ENCODE measurements around the gene AGO3.
"Not testable (repeated sequence)": the region's sequence is repeated elsewhere in the genome, so short reads cannot be mapped to it uniquely, and the experiment has no call there.

AGO3 gene

DNA sequence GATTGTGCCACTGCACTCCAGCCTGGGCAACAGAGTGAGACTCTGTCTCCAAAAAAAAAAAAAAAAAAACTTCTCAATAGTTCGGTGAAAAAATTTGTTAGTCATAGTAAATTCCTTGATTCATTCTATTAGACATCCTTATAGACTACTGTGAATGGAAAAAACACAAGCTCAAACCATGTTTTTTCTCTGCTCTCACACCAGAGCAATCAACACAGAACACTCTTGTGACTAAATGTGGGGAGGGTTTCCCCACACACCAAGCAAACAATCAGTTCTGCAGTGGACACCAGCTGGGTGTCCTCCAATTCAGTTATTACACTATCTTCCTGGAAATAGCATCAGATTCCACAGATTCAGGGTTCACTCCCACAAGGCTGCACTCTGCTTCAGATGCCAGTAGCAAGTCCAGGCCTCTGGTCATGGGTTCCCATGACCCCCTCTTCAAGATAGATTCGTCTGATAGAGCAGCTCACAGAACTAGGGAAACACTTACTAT, 83.9 kb downstream of the AGO3 start:
- no peak for DNase-seq

DNA sequence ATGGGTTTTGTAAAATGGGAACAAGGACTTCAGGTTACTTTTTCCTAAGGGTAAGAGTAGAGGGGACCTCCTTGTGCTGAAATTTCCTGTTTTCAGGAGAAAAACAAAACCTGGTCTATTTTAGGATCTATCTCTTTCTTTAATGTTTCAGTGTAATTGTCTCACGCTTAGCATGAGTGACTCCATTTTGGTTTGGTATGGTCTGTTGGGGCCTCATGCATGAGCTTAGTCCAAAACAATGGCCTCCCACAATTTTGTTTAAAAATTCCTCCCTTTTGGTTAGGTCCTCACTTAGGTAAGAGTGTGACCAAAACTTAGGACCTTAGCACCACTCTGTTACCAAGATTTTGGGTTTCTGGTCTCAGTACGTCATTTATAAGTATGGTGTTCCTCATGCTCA, 85.8 kb downstream of the AGO3 start:
- no peak for DNase-seq

DNA sequence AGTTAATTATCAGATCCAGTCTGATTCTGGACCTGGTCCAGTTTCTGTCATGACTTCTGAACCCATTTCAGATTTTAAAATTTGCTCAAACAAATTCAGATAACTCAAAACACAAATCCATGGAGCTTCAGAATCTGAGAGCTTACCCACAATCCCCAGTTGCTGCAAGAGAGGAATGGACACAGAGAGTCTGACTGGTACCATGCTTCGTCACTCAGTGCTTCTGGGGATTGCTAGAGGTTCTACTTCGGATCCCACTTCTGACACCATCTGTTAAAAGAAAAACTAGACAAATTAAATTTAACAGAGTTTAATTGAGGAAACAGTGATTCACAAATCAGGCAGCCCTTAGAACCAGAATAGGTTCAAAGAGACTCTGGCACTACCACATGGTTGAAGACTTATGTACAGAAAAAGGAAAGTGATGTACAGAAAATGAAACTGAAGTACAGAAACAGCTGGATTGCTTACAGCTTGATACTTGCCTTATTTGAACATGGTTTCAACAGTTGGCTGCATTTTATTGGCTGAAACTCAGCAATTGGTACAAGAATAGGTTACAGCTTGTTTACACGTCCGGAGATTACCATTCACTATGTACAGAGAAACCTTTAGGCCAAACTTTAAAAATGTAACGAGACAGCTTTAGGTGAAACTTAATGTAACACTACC, 92.3 kb downstream of the AGO3 start:
- no peak for DNase-seq

DNA sequence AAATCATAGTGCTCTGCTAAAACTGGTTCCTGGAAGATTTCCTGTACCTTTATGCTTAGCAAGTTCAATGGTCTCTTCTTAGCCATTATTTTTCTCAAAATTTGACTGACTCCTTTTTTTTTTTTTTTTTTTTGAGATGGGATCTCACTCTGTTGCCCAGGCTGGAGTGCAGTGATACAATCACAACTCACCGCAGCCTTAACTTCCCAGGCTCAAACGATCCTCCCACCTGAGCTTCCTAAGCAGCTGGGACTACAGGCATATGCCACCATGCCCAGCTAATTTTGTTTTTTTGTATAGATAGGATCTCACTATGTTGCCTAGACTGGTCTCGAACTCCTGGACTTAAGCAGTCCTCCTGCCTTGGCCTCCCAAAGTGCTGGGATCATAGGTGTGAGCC, 93.1 kb downstream of the AGO3 start:
- DNase-seq = not testable (repeated sequence)

DNA sequence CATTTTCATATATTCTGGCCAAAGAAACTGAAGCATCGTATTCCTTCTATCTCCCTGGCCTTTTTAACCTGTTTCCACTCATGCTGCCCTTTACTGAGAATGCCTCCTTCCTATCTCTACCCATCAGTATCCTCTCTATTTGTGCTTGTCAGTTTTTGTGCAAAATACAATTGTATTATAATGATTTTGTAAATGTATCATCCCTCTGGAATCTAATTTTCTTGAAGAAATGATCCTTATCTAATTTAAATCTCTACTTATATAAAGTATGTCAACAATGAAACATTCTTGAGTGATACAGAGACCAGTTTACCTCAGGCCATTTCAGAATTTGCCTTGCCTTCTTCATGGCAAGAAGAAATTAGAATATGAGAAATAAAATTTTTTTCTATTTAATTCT, 93.9 kb downstream of the AGO3 start:
- no peak for DNase-seq

DNA sequence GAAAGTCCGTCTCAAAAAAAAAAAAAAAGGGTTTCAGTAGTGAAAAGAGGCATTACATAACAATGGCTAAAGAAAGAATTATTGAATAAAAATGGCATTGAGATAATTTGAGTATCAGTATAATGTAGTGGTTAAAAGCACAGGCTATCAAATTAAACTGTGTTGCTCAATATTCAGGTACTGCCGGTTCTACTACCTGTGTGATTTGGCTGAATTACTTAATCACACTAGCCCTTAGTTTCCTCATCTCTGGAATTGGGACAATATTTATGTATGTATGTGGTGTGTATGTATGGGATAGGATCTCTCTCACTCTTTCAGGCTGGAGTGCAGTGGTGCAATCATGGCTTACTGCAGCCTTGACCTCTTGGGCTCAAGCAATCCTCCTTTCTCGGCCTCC, 96.9 kb downstream of the AGO3 start:
- DNase-seq = no peak

DNA sequence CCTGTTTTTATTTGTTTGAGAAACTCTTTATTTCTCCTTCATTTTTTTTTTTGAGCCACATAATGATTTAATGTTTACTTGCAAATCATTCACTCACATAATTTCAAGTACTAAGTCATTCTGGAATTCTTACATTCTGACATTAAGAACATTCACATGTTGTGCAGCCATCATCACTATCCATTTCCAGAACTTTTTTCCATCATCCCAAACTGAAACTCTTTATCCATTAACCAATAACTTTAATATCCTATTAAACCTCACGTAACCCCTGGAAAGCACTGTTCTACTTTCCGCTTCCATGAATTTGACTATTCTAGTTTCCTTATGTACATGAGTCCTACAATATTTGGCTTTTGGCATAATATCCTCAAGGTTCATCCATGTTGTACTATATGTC, 100.5 kb downstream of the AGO3 start:
- DNase-seq = no peak

DNA sequence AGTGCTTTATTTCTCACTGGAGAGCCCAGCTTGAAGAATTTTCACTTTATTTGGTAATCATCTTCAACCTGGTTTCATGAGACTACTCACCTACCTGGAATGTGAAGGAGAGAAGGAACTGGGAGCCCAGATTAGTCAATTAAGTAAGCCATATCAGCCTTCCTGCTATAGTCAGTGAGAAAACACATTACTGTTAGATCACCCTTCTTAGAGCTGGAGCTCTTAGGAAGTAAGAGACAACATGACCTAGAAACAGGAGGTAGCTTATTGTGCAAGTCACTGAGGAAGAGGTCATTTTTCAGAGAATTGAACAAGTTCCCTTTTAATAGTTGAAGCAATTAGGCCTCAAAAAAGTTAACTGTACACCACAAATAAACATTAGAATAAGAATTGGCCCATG, 103.8 kb downstream of the AGO3 start:
- peak; percentile 70 for DNase-seq

DNA sequence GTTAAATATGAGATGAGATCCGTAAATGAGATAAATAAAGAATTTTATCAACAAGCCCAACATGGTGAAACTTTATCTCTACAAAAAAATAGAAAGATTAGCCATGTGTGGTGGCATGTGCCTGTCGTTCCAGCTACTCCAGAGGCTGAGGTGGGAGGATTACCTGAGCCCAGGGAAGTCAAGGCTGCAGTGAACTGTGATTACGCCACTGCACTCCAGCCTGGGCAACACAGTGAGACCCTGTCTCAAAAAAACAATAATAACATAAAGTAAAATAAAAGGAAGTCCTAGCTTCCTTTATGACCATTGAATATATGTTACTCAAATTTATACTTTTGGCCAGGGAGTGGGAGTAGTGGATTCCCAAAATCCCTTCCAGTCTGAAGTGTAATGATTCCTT, 104.2 kb downstream of the AGO3 start:
- DNase-seq = no peak

DNA sequence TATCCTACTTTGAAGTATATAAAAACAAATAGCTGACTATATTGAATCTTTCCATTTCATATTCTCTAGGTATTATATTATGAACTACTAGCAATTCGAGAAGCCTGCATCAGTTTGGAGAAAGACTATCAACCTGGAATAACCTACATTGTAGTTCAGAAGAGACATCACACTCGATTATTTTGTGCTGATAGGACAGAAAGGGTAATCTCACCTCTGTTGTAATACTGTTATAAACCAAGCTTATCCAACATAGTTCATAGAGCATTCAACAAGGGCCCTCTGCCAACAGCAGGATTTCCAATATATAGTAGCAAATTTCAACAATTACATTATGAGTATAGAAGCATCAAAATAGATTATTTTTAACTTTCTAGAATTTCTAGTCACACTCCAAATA, 109.3 kb downstream of the AGO3 start:
- no peak for DNase-seq

DNA sequence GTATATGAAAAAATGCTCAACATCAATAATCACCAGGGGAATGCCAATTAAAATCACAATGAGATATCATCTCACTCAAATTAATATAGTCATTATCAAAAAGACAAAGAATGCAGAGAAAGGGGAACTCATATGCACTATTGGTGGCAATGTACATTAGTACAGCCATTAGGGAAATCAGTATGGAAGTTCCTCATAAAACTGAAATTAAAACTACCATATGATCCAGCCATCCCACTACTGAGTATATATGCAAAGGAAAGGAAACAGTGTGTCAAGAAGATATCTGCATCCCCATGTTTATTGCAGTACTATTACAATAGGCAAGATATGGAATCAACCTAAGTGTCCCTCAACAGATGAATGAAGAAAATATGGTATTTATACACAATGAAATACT, 120.9 kb downstream of the AGO3 start:
- DNase-seq = no peak

DNA sequence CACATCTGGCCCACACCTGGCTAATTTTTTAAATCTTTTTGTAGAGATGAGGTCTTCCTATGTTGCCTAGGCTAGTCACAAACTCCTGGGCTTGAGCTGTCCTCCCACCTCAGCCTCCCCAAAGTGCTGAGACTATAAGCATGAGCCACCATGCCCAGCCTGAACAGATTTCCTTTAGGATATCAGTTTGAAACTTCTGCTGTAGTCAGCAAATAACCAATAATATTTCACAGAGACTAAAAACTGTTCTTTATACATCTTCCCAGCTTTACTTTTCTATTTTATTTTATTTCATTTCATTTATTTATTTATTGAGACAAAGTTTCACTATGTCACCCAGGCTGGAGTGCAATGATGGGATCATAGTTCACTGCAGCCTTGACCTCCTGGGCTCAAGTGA, 123.1 kb downstream of the AGO3 start:
- no peak for DNase-seq

DNA sequence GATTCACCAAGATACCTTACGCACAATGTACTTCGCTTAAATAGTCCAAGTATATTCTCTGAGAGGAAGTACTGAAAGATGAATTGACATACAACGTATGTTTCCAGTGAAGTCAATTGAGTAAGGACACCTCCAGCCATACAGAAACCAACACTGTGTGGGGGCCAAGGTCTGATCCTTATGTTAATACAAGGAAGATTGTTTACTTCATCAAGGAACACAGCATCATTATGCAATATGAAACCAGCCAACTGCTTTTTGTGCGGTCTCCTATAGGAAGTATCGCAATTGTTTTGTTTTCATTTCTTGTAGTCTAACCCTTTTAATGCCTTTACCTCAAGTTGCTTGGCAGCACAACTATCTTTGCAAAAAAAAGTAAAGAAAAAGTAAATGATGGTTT, 124.8 kb downstream of the AGO3 start:
- DNase-seq = no peak

DNA sequence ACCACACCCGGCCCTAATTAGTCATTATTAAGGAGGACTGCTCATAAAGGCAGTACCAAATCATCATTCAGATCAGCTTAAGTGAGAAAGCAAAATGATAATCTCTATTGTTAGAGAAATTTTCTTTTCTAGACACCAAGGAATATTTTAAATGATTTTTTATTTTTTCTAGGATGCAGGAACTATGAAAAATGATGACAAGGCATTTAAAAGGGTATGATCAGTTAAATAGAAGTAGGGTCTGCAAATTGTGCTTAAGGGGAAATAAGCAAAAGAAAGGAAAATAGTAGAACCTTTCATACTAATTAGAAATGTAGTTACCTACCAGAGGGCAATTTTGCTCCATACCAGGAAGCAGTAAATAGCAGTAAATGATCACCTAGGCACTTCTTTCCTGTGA, 131.4 kb downstream of the AGO3 start:
- DNase-seq = no peak

DNA sequence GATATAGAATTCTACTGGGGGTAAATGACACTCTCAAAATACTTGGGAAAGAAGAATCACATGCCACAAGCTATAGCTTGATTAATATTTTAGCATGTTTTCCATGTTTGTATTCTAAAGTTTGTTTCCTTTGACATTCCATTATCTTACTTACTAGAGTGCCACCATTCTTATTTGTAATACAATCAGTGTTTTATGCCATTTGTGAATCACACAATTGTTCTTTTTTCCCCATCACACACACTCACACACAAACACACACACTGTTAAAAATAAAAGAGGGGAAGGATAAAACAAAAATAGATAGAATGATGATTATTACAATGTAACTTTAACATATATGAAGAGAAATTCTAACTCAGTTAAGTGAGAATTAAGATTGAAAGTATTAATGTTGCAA, 137.0 kb downstream of the AGO3 start:
- DNase-seq = no peak

DNA sequence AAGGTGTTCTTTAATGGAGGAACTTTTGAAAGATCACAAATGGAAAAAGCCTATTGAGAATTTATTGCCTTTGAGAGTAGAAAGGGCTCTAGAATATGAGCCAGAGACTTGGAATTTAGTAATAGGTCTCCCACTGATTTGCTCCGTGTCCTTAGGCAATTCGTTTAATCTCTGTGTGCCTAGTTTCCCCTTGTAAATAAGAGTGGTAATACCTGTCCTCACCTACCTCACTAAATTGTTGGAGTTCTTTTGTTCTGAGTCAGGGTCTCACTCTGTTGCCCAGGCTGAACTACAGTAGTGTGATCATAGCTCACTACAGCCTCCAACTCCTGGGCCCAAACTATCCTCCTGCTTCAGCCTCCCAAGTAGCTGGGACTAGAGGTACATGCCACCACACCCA, 138.0 kb downstream of the AGO3 start:
- no peak for DNase-seq

DNA sequence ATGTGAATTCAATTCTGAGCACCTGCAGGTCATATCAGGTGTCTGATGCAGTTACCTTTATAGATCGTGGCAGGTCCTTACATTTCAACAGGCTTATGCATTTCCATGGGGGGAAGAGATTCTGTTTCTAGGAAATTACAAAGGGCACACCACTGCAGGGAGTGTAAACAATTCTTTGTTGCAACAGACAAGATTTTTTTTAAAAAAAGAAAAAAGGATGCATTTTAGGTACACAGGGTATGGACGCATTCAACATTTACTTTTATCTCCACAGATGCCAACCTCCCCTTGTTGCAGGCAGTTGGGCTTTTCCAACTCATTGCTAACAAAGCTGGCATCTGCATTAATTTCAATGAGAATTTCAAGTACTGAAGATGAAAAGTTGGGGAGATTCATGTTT, 139.4 kb downstream of the AGO3 start:
- DNase-seq = no peak

DNA sequence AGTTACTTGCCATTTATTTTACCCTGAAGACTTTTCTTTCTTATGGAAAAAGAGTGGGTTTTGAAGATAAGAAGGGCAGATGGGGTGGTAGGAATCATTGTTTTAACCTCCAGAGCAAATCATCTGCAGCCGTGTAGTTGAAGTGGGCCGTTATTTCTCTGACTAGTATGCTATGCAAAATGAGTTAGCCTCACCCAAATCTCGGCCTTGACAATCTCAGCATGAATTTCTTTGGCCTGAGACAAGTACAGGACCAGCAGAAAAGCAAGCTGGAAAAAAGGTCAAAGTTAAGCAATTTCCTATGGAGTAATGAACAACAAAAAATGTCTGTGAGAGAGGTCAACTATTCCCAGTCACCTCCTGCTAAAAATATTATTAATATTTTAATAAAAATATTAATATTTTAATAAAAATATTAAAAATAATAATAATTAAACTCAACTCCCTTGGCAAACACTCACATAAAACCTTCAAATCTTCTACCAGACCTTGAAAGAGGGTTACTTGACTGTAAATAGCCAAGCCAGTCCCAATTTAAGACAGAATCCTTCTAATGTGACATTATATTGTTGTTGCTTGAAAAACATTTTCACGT, 146.2 kb downstream of the AGO3 start:
- DNase-seq = no peak

DNA sequence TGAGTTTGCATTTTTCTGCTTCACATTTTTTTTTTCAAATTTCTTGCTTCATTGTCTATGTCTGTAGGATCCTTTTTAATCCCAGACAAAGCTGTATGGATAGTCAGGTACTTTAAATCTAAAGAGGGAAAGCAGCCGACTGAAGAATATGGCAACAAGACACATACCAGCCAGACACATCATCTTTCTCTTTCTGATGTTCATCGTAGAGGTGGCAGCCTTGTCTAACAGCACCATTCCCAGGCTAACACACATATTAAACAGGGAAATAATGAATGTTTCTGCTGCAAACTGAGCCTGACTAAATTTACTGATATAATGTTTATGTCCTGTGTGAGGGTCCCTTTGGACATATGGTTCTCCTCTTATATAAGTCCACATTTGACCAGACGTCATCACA, 149.3 kb downstream of the AGO3 start:
- no peak for DNase-seq

DNA sequence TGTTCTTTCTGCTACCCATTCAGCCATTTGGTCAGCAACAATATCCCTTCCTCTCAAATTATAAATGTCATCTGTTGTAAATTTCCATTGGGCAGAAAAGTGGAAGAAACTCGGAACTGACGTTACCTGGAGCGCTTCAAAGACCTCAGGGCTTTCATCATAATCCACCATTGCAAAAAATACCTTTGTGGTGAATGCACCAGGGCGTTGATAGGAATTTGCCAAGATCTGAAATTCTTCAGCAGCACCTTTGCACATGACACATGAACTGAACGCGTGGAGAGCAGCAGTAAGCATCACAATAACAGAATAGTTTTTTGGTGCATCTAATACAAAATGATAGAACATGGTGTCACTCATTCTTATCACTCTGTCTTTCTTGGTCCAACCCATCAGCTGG, 149.9 kb downstream of the AGO3 start:
- no peak for DNase-seq

DNA sequence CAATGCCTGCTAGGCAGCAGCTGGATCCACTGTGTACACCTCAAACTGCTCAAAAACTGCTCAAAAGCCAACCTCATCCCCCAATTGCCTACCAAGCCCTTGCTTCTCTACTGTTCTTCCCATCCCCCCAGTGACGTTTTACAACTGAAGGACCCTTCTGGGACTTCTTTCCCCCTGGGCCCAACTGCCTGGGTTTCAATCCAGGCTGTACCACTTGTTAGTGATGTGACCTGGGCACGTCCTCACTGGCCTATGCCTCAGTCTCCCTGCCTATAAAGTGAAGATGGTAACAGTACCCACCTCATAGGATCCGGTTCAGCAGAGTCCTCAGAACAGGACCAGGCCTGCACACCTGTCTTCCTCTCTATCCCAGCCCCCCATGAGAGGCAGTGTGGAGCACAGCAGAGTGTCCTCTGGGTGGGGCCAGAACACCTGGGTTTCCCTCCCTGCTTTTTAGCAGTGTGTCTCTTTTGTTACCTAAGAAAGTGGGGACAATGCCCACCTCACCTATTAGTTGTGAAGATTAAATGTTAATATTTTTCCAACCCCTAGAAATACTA, 151.1 kb downstream of the AGO3 start:
- DNase-seq = no peak

DNA sequence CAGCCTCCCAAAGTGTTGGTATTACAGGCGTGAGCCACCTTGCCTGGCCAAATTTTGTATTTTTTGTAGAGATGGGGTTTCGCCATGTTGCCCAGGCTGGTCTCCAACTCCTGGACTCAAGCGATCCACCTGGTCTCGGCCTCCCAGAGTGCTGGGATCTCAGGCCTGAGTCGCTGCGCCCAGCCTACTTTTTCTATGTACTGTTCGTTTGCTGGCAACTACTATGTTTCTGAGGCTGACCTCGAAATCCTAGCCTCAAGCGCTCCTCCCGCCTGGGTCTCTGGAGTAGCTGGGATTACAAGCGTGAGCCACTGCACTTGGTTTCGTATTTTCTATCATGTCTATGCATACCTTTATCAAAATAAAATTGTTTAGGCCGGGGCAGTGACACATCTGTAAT, 152.3 kb downstream of the AGO3 start:
- DNase-seq = no peak

DNA sequence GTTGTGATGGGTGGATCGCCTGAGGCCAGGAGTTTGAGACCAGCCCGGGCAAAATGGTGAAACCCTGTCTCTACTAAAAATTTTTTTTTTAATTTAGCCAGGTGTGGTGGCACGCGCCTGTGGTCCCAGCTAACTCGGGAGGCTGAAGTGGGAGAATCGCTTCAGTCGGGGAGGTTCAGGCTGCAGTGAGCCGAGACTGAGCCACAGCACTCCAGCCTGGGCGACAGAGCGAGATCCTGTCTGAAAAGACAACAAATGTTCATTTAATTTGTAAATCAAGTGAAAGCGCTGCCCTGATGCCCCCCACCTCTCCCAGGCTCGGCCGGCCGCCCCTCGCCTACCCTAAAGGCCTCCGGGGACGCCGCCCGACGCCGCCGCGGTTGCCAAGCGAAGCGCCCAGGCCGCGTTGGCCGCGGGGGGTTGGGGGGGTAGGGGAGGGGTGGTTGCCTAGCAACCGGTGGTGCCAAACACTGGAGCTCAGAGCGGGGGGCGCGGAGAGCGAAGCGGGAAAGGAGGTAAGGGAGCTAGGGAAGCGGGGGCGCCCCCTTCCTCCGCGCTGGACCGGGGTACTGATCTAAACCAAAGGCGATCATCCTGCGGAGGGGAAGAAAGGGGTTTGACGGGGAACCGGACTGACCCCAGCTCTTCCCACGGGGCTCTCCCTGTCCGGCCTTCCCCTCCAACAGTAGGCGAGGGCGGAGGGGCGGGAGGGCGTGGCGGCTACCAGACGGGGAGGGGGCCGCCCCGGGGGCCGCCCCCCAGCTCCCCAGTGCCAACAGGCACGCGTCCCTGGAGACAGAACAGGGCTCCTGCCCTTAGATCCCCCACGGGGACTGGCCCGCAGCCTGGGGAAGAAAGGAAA, 153.0 kb downstream of the AGO3 start, which contains the start of gene TEKT2:
Gene TEKT2 (plus strand): TSS at position 460 of the 862 bp plus-strand sequence. CDS start 828 bp downstream, outside the sequence.
- no peak for DNase-seq
